ENCODE data around the gene FAM20A. TPM values are rescaled to one million over a fixed set of nuclear protein-coding genes. Genes with fewer than 3 reads are reported as not detected.

The FAM20A gene
- total RNA-seq, 4 donors from 2014 or later = 0.78 to 6.4 (median 4.7) TPM

DNA sequence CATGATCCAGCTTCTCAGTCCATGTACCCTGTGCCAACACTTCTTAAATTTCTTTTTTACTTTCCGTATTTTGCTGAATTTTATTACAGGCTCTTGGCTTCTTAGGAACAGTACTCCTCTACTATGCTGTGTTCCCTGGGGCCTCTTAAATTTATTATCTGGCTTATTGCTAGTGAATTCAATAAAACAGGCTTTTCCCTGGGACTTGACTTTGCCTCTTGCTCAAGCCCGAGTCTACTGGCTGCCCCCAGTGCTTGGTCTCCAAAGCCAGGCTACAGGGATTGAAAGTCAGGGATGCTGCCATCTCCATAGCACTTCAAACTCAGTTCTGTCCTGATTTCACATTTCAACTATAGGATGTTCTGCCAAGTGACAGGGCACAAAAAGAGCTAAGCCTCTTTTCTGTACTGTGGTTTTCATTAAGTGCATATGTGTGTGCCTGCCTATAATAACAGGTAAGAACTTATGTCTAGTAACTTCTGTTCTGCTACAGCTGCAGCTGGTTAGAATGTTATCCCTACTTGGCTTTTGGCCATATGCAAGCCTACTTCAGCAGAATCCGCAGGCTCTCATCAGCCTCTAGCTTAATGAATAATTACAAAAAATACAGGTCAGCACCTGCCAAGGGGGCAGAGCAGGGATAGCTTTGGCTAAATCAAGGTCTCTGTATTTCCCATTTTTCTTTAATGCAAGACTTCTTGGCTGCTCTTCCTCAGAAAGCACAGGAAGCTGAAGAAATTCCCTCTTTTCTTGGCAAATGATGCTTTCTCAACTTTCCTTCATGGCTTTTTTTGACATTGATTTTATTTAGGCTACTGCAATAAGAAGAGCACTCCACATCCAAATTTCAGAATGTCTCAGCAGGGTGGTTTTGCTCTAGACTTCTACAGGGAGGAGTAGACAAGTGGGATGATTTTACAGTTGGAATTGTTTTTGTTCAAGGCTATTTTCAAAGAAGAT is 8.2 kb downstream of the FAM20A start:
- Histone ChIP-seq H3K36me3 (no peaks in the 10 kb centered on the region), H3K27me3 (no peaks in the 10 kb centered on the region), H3K9me3 (no peaks in the 10 kb centered on the region), H3K4me3 (no peak overlapping the region), H3K4me1 (peaks cover 41% of the 10 kb centered on the region), H3K27ac (peak overlapping the region; percentile 25)
- no peak for DNase-seq (ENCODE audit: low spot score in 2 of 2)
- TF ChIP-seq POLR2AphosphoS5 (IDR thresholded peaks at IDR 0.05) = no peak
- no peak for TF ChIP-seq EP300 (IDR thresholded peaks at IDR 0.05)
- no peak for TF ChIP-seq CTCF (IDR thresholded peaks at IDR 0.05)
- no peak for TF ChIP-seq POLR2A (IDR thresholded peaks at IDR 0.05)
- WGBS = 20% methylated on average over 3 of the region's 3 CpGs

- Histone ChIP-seq H3K36me3 (no peaks in the 10 kb centered on the region), H3K4me3 (no peak overlapping the region), H3K27me3 (no peaks in the 10 kb centered on the region), H3K9me3 (no peaks in the 10 kb centered on the region), H3K4me1 (peaks cover 33% of the 10 kb centered on the region), H3K27ac (no peak overlapping the region)
- no peak for DNase-seq (ENCODE audit: low spot score in 2 of 2)
- no peak for TF ChIP-seq POLR2AphosphoS5 (IDR thresholded peaks at IDR 0.05)
- no peak for TF ChIP-seq CTCF (IDR thresholded peaks at IDR 0.05)
- no peak for TF ChIP-seq EP300 (IDR thresholded peaks at IDR 0.05)
- no peak for TF ChIP-seq POLR2A (IDR thresholded peaks at IDR 0.05)
- 56% methylated on average over 2 of the region's 2 CpGs for WGBS
These were observed 9.2 kb downstream of the FAM20A start for GRCh38 chr17:68592009-68592408.

- H3K27ac ChIP-seq = no peak overlapping the region
- 63% methylated on average over 12 of the region's 12 CpGs for WGBS
- no peak overlapping the region for H3K4me3 ChIP-seq
- no peaks in the 10 kb centered on the region for H3K27me3 ChIP-seq
- TF ChIP-seq EP300 (IDR thresholded peaks at IDR 0.05) (no peak), CTCF (IDR thresholded peaks at IDR 0.05) (no peak), POLR2A (IDR thresholded peaks at IDR 0.05) (no peak), POLR2AphosphoS5 (IDR thresholded peaks at IDR 0.05) (no peak)
- H3K36me3 ChIP-seq = no peaks in the 10 kb centered on the region
- H3K9me3 ChIP-seq = no peaks in the 10 kb centered on the region
- H3K4me1 ChIP-seq = peaks cover 33% of the 10 kb centered on the region
- DNase-seq (ENCODE audit: low spot score in 2 of 2) = no peak
These were observed 9.6 kb downstream of the FAM20A start for GRCh38 chr17:68591583-68591982.

DNA sequence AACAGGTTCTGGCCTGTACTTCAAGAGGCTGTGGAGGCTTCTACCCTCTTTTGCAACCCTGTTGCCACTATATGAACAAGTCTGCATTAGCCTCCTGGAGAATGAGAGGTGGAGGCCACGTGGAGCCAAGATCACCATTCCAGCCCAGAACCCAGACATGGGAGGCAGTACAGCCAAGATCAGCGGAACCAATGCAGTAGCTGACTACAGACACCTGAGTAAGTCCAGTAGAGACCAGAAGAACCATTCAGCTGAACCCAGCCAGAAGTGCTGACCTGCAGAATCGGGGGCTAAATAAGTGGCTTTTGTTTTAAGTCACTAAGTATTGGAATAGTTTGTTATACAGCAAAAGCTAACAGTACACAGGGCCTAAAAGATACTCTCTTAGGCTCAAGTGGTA is 12.1 kb downstream of the FAM20A start:
- TF ChIP-seq POLR2A (IDR thresholded peaks at IDR 0.05) = no peak
- no peak for TF ChIP-seq EP300 (IDR thresholded peaks at IDR 0.05)
- TF ChIP-seq POLR2AphosphoS5 (IDR thresholded peaks at IDR 0.05) = no peak
- Histone ChIP-seq H3K4me3 (no peak overlapping the region), H3K9me3 (no peaks in the 10 kb centered on the region), H3K4me1 (peaks cover 16% of the 10 kb centered on the region), H3K36me3 (no peaks in the 10 kb centered on the region), H3K27ac (no peak overlapping the region), H3K27me3 (no peaks in the 10 kb centered on the region)
- 97% methylated on average over 3 of the region's 3 CpGs for WGBS
- DNase-seq (ENCODE audit: low spot score in 2 of 2) = no peak

GRCh38 chr17:68588362-68588761 is 12.8 kb downstream of the FAM20A start:
- Histone ChIP-seq H3K27me3 (no peaks in the 10 kb centered on the region), H3K27ac (no peak overlapping the region), H3K36me3 (no peaks in the 10 kb centered on the region), H3K4me3 (no peak overlapping the region), H3K9me3 (no peaks in the 10 kb centered on the region), H3K4me1 (peaks cover 12% of the 10 kb centered on the region)
- no peak for DNase-seq (ENCODE audit: low spot score in 2 of 2)
- 75% methylated on average over 1 of the region's 1 CpG for WGBS
- TF ChIP-seq CTCF (IDR thresholded peaks at IDR 0.05) (no peak), EP300 (IDR thresholded peaks at IDR 0.05) (no peak), POLR2A (IDR thresholded peaks at IDR 0.05) (no peak), POLR2AphosphoS5 (IDR thresholded peaks at IDR 0.05) (no peak)
